Colonic mucosa (tissue), 4 donors: Measurements from ENCODE around the gene SKIC2. TPM values are rescaled to one million over a fixed set of nuclear protein-coding genes. Genes with fewer than 3 reads are reported as not detected.
"Not testable (repeated sequence)": the region's sequence is repeated elsewhere in the genome, so short reads cannot be mapped to it uniquely, and the experiment has no call there.

Experiments used
- DNase-seq: peaks from one replicate; pipeline ENCODE4 v3.0.0-alpha.2; 2020
- H3K27ac ChIP-seq: fragments of 200-600 bp; one replicate; pipeline ENCODE4 v1.8.0; 2021
- H3K27me3 ChIP-seq: fragments of 200-600 bp; one replicate; pipeline ENCODE4 v1.8.0; 2021
- H3K36me3 ChIP-seq: fragments of 200-600 bp; one replicate; pipeline ENCODE4 v1.8.0; 2021
- H3K4me1 ChIP-seq: fragments of 200-600 bp; one replicate; pipeline ENCODE4 v1.8.0; 2021; ENCODE audit warnings: mild to moderate bottlenecking
- H3K4me3 ChIP-seq: fragments of 200-600 bp; one replicate; pipeline ENCODE4 v1.8.0; 2021
- H3K9ac ChIP-seq, 2 donors: one replicate each; pipeline ENCODE4 v1.7.0; 2013; ENCODE audit warnings: control low read depth in 2 of 2, low read depth in 2 of 2, low read length in 2 of 2
- H3K9me3 ChIP-seq: fragments of 200-600 bp; one replicate; pipeline ENCODE4 v1.8.0; 2021
- CTCF ChIP-seq: fragments of 200-600 bp; IDR thresholded peaks from one replicate; pipeline ENCODE4 v1.8.0; 2022; ENCODE audit warnings: antibody characterized with exemption, mild to moderate bottlenecking
- intact Hi-C: fragments of 100-400 bp; cut with DNase I; formaldehyde crosslinking; loops from one replicate; pipeline ENCODE4 v1.14.1; 2022
- total RNA-seq, 2 donors: library from RNA; stranded (reverse); fragmentation: NEBNext Ultra II Directional in 1 of 2; extraction: Animal tissue kit (Norgen Biotek cat#: 25700) in 1 of 2; gene quantifications; one replicate each; pipeline ENCODE4 v1.2.1, GENCODE V29; 2021
- donor health status: healthy.
- donor health status: DM: no; HTN: no; CAD: no.
- donor health status: DM: no; HTN: no; CAD: no.

Gene SKIC2
- total RNA-seq, 2 donors from 2014 or later = 52.5 to 81.1 TPM

- H3K36me3 ChIP-seq = no peaks in the 10 kb centered on the region
- no peak overlapping the region for H3K27ac ChIP-seq
- no peak for DNase-seq
- H3K9me3 ChIP-seq = no peaks in the 10 kb centered on the region
- H3K9ac ChIP-seq = peak overlapping the region; percentile 40 to 49
- H3K27me3 ChIP-seq = no peaks in the 10 kb centered on the region
- peak overlapping the region; percentile 4 for H3K4me3 ChIP-seq
- no peak for TF ChIP-seq CTCF
- no peaks in the 10 kb centered on the region for H3K4me1 ChIP-seq
- intact Hi-C loops = no loop called here
These were observed 30.9 kb upstream of the SKIC2 start for GRCh38 chr6:31927863-31928671.

- no peak for TF ChIP-seq CTCF
- Histone ChIP-seq H3K36me3 (no peaks in the 10 kb centered on the region), H3K9ac (no peak overlapping the region), H3K27ac (no peak overlapping the region), H3K4me1 (no peaks in the 10 kb centered on the region), H3K27me3 (no peaks in the 10 kb centered on the region), H3K9me3 (no peaks in the 10 kb centered on the region), H3K4me3 (peak overlapping the region; percentile 4)
- intact Hi-C loops = no loop called here
- DNase-seq = no peak
These were observed 30.4 kb upstream of the SKIC2 start for GRCh38 chr6:31928672-31928939.

- Histone ChIP-seq H3K27me3 (no peaks in the 10 kb centered on the region), H3K4me1 (no peaks in the 10 kb centered on the region), H3K36me3 (no peaks in the 10 kb centered on the region), H3K9ac (no peak overlapping the region), H3K27ac (no peak overlapping the region), H3K9me3 (no peaks in the 10 kb centered on the region), H3K4me3 (no peak overlapping the region)
- DNase-seq = no peak
- intact Hi-C loops = no loop called here
- TF ChIP-seq CTCF = no peak
These were observed 28.0 kb upstream of the SKIC2 start for GRCh38 chr6:31930962-31931361.

GRCh38 chr6:31932137-31932536, 26.8 kb upstream of the SKIC2 start:
- H3K9me3 ChIP-seq, H3K9ac ChIP-seq, intact Hi-C loops, H3K4me3 ChIP-seq, H3K27me3 ChIP-seq, H3K27ac ChIP-seq, H3K36me3 ChIP-seq, H3K4me1 ChIP-seq, DNase-seq: not testable (repeated sequence)

GRCh38 chr6:31933537-31933936, 25.4 kb upstream of the SKIC2 start:
- TF ChIP-seq CTCF = no peak
- intact Hi-C loops = no loop called here
- DNase-seq = no peak

GRCh38 chr6:31935021-31935420, 24.0 kb upstream of the SKIC2 start:
- H3K36me3 ChIP-seq = no peaks in the 10 kb centered on the region
- no peak for DNase-seq
- H3K4me3 ChIP-seq = no peak overlapping the region
- no peak for TF ChIP-seq CTCF
- intact Hi-C loops = no loop called here
- no peaks in the 10 kb centered on the region for H3K27me3 ChIP-seq
- no peaks in the 10 kb centered on the region for H3K9me3 ChIP-seq
- H3K4me1 ChIP-seq = no peaks in the 10 kb centered on the region
- no peak overlapping the region for H3K9ac ChIP-seq
- no peak overlapping the region for H3K27ac ChIP-seq

More at GRCh38 chr6:31933537-31933936, 25.4 kb upstream of the SKIC2 start:
- Histone ChIP-seq H3K9ac (no peak overlapping the region), H3K36me3 (no peaks in the 10 kb centered on the region), H3K4me3 (no peak overlapping the region), H3K4me1 (no peaks in the 10 kb centered on the region), H3K27ac (no peak overlapping the region), H3K27me3 (no peaks in the 10 kb centered on the region), H3K9me3 (no peaks in the 10 kb centered on the region)
